ENCODE measurements around the gene RANBP1.

DNA sequence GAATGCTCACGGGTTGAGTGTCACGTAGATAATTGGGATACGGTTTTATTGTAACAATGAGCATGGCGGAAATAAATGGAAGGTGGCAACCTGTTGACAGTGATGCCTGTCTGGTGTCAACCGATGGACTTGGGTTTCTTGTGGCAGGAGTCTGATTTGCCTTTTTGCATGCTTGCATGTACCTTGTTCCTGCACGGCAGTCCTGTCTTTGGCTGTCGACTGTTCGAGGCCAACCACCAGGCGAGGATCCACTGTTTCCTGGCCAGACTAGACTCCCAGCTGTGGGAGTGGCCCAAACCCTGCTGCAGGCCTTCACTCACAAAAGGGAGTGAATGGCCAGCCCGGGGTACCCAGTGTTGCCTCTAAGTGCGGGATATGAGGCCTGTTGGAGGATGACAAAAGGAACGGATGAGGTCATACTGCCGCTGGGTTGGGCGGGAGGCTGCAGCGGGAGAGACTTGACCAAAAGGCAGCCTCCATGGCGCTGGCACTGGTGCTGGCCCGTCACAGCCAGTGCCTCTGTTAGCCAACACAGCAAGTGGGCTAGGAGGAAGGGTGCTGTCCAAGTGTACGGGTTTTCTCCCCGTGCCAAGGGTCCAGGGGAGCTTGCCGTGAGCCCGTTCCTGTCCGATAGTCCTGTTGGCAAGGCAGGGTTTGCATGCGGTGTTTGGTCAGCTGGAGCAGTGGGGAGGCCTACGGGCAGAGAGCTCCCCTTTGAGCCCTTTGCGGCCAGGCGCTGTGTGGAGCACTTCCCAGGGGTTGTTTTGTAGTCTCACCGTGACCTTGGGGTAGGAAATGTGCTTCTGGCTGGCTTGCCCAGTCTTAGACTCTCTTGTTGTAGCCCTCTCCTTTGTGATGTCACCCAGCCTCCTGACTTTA lies 34.9 kb upstream of the RANBP1 start:
- TF ChIP-seq, protein P1, sequence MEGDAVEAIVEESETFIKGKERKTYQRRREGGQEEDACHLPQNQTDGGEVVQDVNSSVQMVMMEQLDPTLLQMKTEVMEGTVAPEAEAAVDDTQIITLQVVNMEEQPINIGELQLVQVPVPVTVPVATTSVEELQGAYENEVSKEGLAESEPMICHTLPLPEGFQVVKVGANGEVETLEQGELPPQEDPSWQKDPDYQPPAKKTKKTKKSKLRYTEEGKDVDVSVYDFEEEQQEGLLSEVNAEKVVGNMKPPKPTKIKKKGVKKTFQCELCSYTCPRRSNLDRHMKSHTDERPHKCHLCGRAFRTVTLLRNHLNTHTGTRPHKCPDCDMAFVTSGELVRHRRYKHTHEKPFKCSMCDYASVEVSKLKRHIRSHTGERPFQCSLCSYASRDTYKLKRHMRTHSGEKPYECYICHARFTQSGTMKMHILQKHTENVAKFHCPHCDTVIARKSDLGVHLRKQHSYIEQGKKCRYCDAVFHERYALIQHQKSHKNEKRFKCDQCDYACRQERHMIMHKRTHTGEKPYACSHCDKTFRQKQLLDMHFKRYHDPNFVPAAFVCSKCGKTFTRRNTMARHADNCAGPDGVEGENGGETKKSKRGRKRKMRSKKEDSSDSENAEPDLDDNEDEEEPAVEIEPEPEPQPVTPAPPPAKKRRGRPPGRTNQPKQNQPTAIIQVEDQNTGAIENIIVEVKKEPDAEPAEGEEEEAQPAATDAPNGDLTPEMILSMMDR (optimal IDR thresholded peaks at IDR 0.05 in 1 of 3, IDR thresholded peaks at IDR 0.05 in 1 of 3, conservative IDR thresholded peaks at IDR 0.05 in 1 of 3; ENCODE audit: extremely low read depth in 1 of 3, insufficient read depth in 2 of 3, low read length in 3 of 3): no peak
- no peak for TF ChIP-seq EZH2 (IDR thresholded peaks at IDR 0.05; ENCODE audit: low read length)

Measured in keratinocyte (primary cell).